GM06990 (cell line): Measurements from ENCODE around the gene CREBZF.

Experiments
- DNase-seq: peaks from one replicate; pipeline ENCODE4 v3.0.0-alpha.2; 2011; ENCODE audit not compliant: insufficient read length; ENCODE audit errors: extremely low read depth
- H3K27me3 ChIP-seq: replicated peaks from 2 replicates; pipeline ENCODE4 v1.6.0; 2011; ENCODE audit warnings: low read length; ENCODE audit not compliant: control insufficient read depth, insufficient read depth
- H3K36me3 ChIP-seq: 2 replicates; pipeline ENCODE4 v1.5.1; 2011; ENCODE audit warnings: low read length; ENCODE audit not compliant: control insufficient read depth, insufficient read depth
- H3K4me3 ChIP-seq: replicated peaks from 2 replicates; pipeline ENCODE4 v1.5.1; 2011; ENCODE audit warnings: low read depth, mild to moderate bottlenecking, control low read depth, low read length
- TF ChIP-seq, protein P1 (sequence below): IDR thresholded peaks from 2 replicates; pipeline ENCODE4 v1.5.1; 2011; ENCODE audit warnings: low read length, control low read depth, mild to moderate bottlenecking, inconsistent platforms; ENCODE audit not compliant: insufficient read depth, poor library complexity, severe bottlenecking

CREBZF gene

DNA sequence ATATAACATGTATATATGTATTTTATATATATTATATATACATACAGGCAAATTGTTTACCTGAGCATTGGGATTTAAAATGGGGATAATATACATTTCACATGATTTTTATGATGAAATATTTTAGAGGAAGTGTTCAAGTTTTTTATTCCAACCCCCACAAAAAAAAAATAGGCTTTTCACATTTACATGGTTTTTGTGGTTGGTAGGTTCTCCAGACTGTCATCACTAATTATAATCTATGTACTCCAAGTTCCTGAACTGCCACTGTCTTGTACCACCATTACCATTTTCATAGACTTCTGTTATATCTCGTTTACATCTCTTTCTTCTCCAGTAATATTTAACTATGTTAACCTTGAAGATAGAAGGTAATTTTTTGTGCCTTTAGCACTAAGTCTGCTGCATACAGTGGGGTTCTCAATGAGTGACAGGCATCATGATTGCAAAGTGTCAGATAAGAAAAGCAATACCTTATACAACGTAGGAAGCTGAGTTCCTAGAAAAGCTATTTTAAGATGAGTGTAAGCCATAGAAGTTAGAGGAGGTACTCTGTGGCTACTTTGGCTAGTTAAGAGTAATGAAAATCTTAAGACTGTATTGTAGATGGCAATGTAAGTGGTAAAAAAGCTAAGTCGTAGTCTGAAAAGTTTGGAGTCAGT is 12.0 kb downstream of the CREBZF start:
- TF ChIP-seq, protein P1, sequence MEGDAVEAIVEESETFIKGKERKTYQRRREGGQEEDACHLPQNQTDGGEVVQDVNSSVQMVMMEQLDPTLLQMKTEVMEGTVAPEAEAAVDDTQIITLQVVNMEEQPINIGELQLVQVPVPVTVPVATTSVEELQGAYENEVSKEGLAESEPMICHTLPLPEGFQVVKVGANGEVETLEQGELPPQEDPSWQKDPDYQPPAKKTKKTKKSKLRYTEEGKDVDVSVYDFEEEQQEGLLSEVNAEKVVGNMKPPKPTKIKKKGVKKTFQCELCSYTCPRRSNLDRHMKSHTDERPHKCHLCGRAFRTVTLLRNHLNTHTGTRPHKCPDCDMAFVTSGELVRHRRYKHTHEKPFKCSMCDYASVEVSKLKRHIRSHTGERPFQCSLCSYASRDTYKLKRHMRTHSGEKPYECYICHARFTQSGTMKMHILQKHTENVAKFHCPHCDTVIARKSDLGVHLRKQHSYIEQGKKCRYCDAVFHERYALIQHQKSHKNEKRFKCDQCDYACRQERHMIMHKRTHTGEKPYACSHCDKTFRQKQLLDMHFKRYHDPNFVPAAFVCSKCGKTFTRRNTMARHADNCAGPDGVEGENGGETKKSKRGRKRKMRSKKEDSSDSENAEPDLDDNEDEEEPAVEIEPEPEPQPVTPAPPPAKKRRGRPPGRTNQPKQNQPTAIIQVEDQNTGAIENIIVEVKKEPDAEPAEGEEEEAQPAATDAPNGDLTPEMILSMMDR = no peak
- H3K4me3 ChIP-seq = no peak overlapping the region
- no peak for DNase-seq
- no peaks in the 10 kb centered on the region for H3K27me3 ChIP-seq
- H3K36me3 ChIP-seq = peaks cover 3% of the 10 kb centered on the region

DNA sequence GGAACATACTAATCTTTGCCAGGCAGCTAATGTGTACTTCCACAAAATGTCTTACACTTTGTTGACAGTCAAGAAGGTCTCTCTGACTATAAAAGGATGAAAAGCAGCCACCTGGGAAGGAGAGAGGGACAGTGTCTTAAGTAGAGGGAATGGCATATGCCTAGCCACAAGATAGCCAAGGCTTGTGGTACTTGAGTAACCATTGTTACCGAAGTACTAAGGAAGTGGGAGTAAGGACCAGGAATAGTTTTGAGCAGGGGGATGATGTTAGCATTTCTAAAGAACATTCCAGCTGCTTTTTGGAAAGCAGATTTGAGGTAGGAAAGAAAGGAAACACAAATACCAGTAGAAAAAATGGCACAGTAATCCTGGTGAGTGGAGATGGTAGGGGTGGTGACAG is 13.8 kb downstream of the CREBZF start:
- H3K36me3 ChIP-seq = peaks cover 3% of the 10 kb centered on the region
- no peak for DNase-seq
- TF ChIP-seq, protein P1 = no peak
- no peaks in the 10 kb centered on the region for H3K27me3 ChIP-seq
- H3K4me3 ChIP-seq = no peak overlapping the region

DNA sequence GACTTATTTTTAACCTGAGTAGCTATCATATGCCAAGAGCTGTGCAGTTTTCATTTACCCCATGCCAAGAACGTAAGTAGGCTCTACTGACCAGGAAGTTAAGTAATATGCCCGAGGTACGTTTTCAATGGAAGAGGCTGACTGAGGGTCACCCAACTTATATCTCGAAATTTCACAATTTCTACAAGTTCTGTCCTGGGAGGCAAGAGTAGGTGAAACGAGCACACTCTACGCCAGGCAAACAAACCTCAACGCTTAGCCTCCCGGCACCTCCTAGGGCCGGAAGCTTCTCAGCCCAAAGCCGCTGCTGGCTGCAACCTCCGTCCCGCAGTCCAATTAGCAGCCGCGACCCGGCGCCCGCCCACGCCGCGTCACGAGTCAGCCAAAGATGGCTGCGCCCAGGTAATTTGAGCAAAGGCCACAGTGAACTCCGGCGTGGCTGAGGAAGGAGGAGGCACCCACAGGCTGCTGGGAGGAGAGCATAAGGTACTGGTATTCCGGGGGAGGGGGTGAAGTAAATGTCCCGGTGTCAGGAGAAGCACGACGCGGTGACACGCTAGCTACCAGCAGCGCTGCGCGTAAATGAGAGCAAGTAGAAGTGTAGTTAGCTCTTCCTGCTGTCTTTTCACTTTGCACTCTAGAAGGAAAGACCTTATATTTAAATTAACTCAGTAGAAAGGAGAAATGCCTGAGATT is 17.2 kb downstream of the CREBZF start, which contains the start of gene TMEM126A:
TMEM126A (plus strand) TSS at position 364 of the 696 bp plus-strand sequence. CDS start 2,289 bp downstream, outside the sequence.
- TF ChIP-seq, protein P1 = no peak
- Histone ChIP-seq H3K4me3 (peak within 1 kb of the TSS; percentile 90), H3K27me3 (no peaks in the 10 kb centered on the region), H3K36me3 (peaks cover 3% of the 10 kb centered on the region; the same call in 1 of the 2 replicates)
- peak; percentile 91 for DNase-seq

DNA sequence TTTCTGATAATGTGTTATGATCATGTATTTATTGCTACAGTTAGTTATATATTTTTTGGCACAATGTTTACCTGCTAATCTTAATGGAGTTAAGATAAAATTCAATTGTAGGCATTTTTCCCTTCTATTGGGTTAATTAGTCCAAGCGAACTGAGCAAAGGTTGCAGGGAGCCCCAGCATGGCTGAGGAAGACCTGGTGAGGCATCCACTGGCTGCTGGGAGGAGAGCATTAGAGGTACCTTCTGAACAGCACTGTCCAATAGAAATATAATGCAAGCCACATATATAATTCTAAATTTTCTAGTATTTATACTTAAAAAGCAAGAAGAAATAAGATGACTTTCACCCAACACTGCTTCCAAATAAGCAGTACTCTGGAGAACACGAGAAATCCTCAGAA is 17.9 kb downstream of the CREBZF start:
- DNase-seq = no peak
- H3K4me3 ChIP-seq = peak overlapping the region; percentile 90
- no peaks in the 10 kb centered on the region for H3K27me3 ChIP-seq
- TF ChIP-seq, protein P1 = no peak
- H3K36me3 ChIP-seq = peaks cover 3% of the 10 kb centered on the region; the same call in 1 of the 2 replicates

DNA sequence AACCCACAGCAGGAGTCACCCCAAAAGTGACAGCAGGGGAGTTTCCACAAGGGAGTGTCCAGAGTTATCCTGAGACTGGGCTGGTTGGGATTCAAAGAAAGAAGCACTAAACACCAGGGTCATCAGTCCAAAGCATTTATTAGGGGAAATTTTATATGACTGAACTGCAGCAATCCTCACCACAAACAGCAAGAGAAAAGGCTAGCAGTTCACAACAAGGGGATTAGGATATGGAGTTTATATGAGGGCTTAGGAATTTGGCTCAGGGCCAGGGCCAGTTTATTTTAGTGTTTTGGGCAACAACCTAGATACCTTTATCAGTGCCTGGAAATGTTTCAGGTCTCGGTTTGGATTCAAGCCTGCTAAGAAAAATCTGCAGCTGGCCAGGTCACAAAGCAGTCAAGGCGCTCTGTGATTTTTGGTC is 21.7 kb downstream of the CREBZF start:
- TF ChIP-seq, protein P1 = no peak
- Histone ChIP-seq H3K36me3 (no peaks in the 10 kb centered on the region), H3K4me3 (no peak overlapping the region), H3K27me3 (no peaks in the 10 kb centered on the region)
- no peak for DNase-seq
